K562 (cell line): ENCODE data around the gene NT5C2. TPM values are rescaled to one million over a fixed set of nuclear protein-coding genes. Genes with fewer than 3 reads are reported as not detected.
A peak's percentile ranks its signal among the peaks of the same experiment; 100 is the strongest.

ENCODE experiments used
- ATAC-seq: fragments of 200-7000 bp; cut with Tn5 transposase; 3 replicates; pipeline ENCODE4 v1.9.1; 2020; ENCODE audit warnings: moderate library complexity
- BruUV-seq: library from RNA; stranded (reverse); fragments of 400-500 nt; replicated peaks from 2 replicates; lab custom pipeline; 2021; lab: Mats Ljungman, UMichigan
- CTCF ChIA-PET: fragments of 300-600 bp; formaldehyde crosslinking; extraction: SDS; loops from one replicate; lab custom pipeline; 2021; ENCODE audit warnings: low intra/inter-chr PET ratio; lab: Yijun Ruan, JAX
- POLR2A ChIA-PET: fragments of 300-600, 350-650 bp; sonication (Branson Sonifier 250); formaldehyde crosslinking; extraction: SDS; loops from one replicate; lab custom pipeline; 2021; ENCODE audit warnings: antibody characterized with exemption, inconsistent platforms; lab: Yijun Ruan, JAX
- DNase-seq, 4 experiments: peaks; one replicate each; pipeline versions ENCODE4 v3.0.0 to v3.0.0-alpha.2; 2011 to 2018; ENCODE audit warnings: low spot score in 3 of 4, mixed read lengths in 3 of 4; ENCODE audit errors: extremely low read depth in 1 of 4
- FAIRE-seq: peaks from 2 replicates; lab custom pipeline; 2011; peaks lifted over from hg19 to GRCh38; lab: Jason Lieb, UNC
- H2AFZ ChIP-seq: 2 replicates; pipeline ENCODE4 v1.6.0; 2011; ENCODE audit warnings: low read depth, low read length, control low read depth, inconsistent platforms
- H3K27ac ChIP-seq: fragments of 200-600 bp; 3 replicates; pipeline ENCODE4 v1.8.0; 2011; ENCODE audit warnings: low read depth, mild to moderate bottlenecking, control low read depth, inconsistent platforms, low read length, moderate library complexity, mixed read lengths; ENCODE audit errors: extremely low read depth
- H3K27me3 ChIP-seq, 2 experiments: fragments of 300-600 bp in 1 of 2; 2 replicates in 1 of 2; 3 replicates in 1 of 2; pipeline versions ENCODE4 v1.6.0 to v1.8.0; 2011; ENCODE audit warnings: inconsistent platforms in 2 of 2, low read length in 2 of 2, mild to moderate bottlenecking in 1 of 2, mixed read lengths in 1 of 2, moderate library complexity in 1 of 2; ENCODE audit not compliant: control insufficient read depth in 2 of 2, insufficient read depth in 2 of 2
- H3K36me3 ChIP-seq: fragments of 300-600 bp; 3 replicates; pipeline ENCODE4 v1.8.0; 2011; ENCODE audit warnings: mild to moderate bottlenecking, low read length, inconsistent platforms; ENCODE audit not compliant: control insufficient read depth, insufficient read depth
- H3K4me1 ChIP-seq, 2 experiments: fragments of 200-600 bp in 1 of 2; replicated peaks in 1 of 2; 2 replicates in 1 of 2; 3 replicates in 1 of 2; pipeline versions ENCODE4 v1.5.1 to v1.8.0; 2011; ENCODE audit warnings: inconsistent platforms in 2 of 2, low read length in 2 of 2, mild to moderate bottlenecking in 1 of 2, mixed read lengths in 1 of 2, moderate library complexity in 1 of 2; ENCODE audit not compliant: control insufficient read depth in 2 of 2, insufficient read depth in 2 of 2
- H3K4me2 ChIP-seq: 2 replicates; pipeline ENCODE4 v1.6.1; 2011; ENCODE audit warnings: low read length, control low read depth, inconsistent platforms, mixed read lengths; ENCODE audit not compliant: insufficient read depth
- H3K4me3 ChIP-seq: fragments of 200-600 bp; sonication (generic), shearing (Covaris generic); 2 replicates; pipeline ENCODE4 v1.5.1; 2016; ENCODE audit warnings: control low read depth, inconsistent platforms
- H3K79me2 ChIP-seq: fragments of 200-600 bp; 3 replicates; pipeline ENCODE4 v1.8.0; 2011; ENCODE audit warnings: low read length, inconsistent platforms; ENCODE audit not compliant: control insufficient read depth, insufficient read depth
- H3K9ac ChIP-seq, 2 experiments: 2 replicates each; pipeline versions ENCODE4 v1.6.0 to v1.6.1; 2011; ENCODE audit warnings: low read depth in 2 of 2, low read length in 2 of 2, control low read depth in 1 of 2, inconsistent platforms in 1 of 2, mild to moderate bottlenecking in 1 of 2, mixed read lengths in 1 of 2; ENCODE audit not compliant: insufficient read depth in 1 of 2
- H3K9me1 ChIP-seq: one replicate; pipeline ENCODE4 v1.6.0; 2011; ENCODE audit warnings: inconsistent platforms, mild to moderate bottlenecking, low read length, moderate library complexity; ENCODE audit not compliant: control insufficient read depth, insufficient read depth
- H3K9me3 ChIP-seq: replicated peaks from 2 replicates; pipeline ENCODE4 v1.5.1; 2011; ENCODE audit warnings: low read depth, low read length, inconsistent platforms; ENCODE audit not compliant: control insufficient read depth, insufficient read depth
- H4K20me1 ChIP-seq: replicated peaks from 2 replicates; pipeline ENCODE4 v1.6.1; 2011; ENCODE audit warnings: low read length, inconsistent platforms, mixed read lengths; ENCODE audit not compliant: control insufficient read depth, insufficient read depth
- CC2D1A ChIP-seq: fragments of 450-650 bp; IDR thresholded peaks from 2 replicates; pipeline ENCODE4 v1.6.1; 2017; ENCODE audit warnings: mild to moderate bottlenecking
- ESRRA ChIP-seq: fragments of 450-650 bp; IDR thresholded peaks from 2 replicates; pipeline ENCODE4 v1.6.1; 2014; ENCODE audit warnings: low read depth, mild to moderate bottlenecking, moderate library complexity, borderline replicate concordance
- PML ChIP-seq: IDR thresholded peaks from 2 replicates; pipeline ENCODE4 v1.6.1; 2012; ENCODE audit warnings: low read length, inconsistent platforms
- RAD21 ChIP-seq, 2 experiments: fragments of 250-450 bp in 1 of 2; fragments of 450-650 bp in 1 of 2; sonication (Bioruptor Pico) in 1 of 2; formaldehyde crosslinking in 1 of 2; IDR thresholded peaks in 1 of 2; conservative IDR thresholded peaks in 1 of 2; 2 replicates each; pipeline versions ENCODE4 v1.4.0 to v1.8.0; 2020 to 2022; ENCODE audit warnings: mild to moderate bottlenecking in 2 of 2, moderate library complexity in 1 of 2
- SMC3 ChIP-seq: conservative IDR thresholded peaks from 2 replicates; pipeline ENCODE4 v1.6.1; 2011; ENCODE audit warnings: low read depth, low read length, improper control_type of control experiment; ENCODE audit not compliant: insufficient read depth
- ZNF324 ChIP-seq: fragments of 250-450 bp; sonication (Bioruptor Pico); IDR thresholded peaks from 2 replicates; pipeline ENCODE4 v1.4.0; 2020; ENCODE audit warnings: mild to moderate bottlenecking
- WGBS: fragments of 100-300 bp; shearing (Covaris generic); methylation state at CpG from one replicate; pipeline ENCODE4 v1.1.6; 2016; ENCODE audit warnings: low coverage, mixed read lengths; ENCODE audit not compliant: insufficient coverage; ENCODE audit errors: missing lambda C conversion rate; 5-methylcytosine and 5-hydroxymethylcytosine counted together
- in situ Hi-C: fragments of 300-500 bp; cut with MboI; formaldehyde crosslinking; loops from 4 replicates; pipeline ENCODE4 v1.15.0; 2018; ENCODE audit warnings: inconsistent platforms, mixed read lengths
- intact Hi-C: fragments of 100-400 bp; cut with micrococcal nuclease; formaldehyde crosslinking; loops from 2 replicates; pipeline ENCODE4 v1.14.2; 2022
- polyA plus RNA-seq, 8 experiments: library from polyadenylated mRNA; depleted of rRNA in 4 of 8; stranded (reverse) in 5 of 8; unstranded in 3 of 8; fragments of >200 nt; fragmentation: Nextera tagmentation in 2 of 8; fragmentation: Illumina TruSeq in 1 of 8; extraction: Ambion mirVana in 2 of 8; extraction: Trizol in 1 of 8; gene quantifications; 2 replicates each; pipeline versions ENCODE4 v1.2.1 to v1.2.3, GENCODE V29; 2011 to 2014; ENCODE audit warnings: inconsistent platforms in 1 of 8, missing spikeins in 1 of 8
- total RNA-seq, 7 experiments: library from RNA; depleted of rRNA in 6 of 7; stranded (reverse); fragments of >200 nt in 6 of 7; fragmentation: Illumina TruSeq in 2 of 7; extraction: Trizol in 2 of 7; gene quantifications; 2 replicates each; pipeline versions ENCODE4 v1.2.1 to v1.2.3, GENCODE V29; 2011 to 2021; ENCODE audit warnings: low replicate concordance in 1 of 7
- TF ChIP-seq, protein P1 (sequence below), 3 experiments: IDR thresholded peaks in 2 of 3; conservative IDR thresholded peaks in 1 of 3; 2 replicates each; pipeline ENCODE4 v1.5.1; 2011 to 2012; ENCODE audit warnings: low read length in 3 of 3, mild to moderate bottlenecking in 3 of 3, control low read depth in 2 of 3, improper control_type of control experiment in 1 of 3, inconsistent platforms in 1 of 3, low read depth in 1 of 3, mixed read lengths in 1 of 3, moderate library complexity in 1 of 3; ENCODE audit not compliant: insufficient read depth in 2 of 3
- TF ChIP-seq, protein P2 (sequence below), 2 experiments: fragments of 450-650 bp; formaldehyde crosslinking in 1 of 2; IDR thresholded peaks; 2 replicates each; pipeline versions ENCODE4 v1.4.0 to v1.6.1; 2014 to 2020; ENCODE audit warnings: mild to moderate bottlenecking in 2 of 2, borderline replicate concordance in 1 of 2, low read depth in 1 of 2

Gene NT5C2
- total and polyA plus RNA-seq, 9 of the 15 experiments (the other 6 are each of a cell fraction or from before 2014, with no cell fraction given), result 11.3 to 45.2 (median 27.7) TPM

DNA sequence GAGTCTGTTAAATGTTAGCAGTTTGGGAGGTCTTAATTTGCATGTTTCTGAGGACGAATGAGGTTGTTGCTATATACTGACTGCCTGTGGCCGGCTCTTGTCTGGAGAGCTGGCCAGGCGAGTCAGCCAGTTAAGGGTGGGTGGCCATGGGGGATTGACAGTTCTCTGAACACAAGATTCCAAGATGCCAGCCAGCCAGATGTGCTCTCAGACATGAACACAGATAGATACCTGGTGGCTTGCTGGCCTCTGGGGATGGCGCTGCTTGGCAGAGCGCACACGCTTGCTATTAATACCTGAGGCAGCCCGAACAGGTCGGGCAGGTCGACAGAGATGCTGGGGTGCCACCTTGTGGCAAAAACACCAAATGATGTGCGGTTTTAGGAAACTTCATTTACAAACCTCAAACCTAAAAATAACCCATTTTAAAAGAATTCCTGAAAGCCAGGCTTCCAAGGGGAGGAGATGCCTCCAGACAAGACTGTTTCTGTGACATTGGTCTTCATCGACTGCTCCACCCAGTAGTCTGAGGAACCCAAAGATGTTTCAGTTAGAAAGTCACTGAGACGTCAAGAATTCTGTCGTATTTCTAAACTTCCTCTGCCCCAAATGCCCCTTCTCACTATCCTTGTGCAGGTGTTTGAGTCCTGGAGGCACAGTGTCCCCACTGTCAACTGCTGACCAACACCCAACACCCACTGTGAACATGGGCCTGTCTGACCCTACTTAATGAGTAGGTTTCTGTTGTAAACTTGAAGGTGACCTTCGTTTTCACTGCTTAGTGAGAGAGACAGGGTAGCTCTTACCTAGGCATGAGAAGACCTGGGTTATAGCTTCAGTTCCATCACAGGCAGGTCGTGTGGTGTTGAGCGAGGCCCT, 123.4 kb downstream of the NT5C2 start:
- in situ Hi-C loops (loop anchor here (5.0 kb wide), 1 partner anchor 342 kb away; no protein-coding TSS in a partner anchor), intact Hi-C loops (loop anchor here (1.0 to 5.0 kb wide), 4 partner anchors 152 to 342 kb away; partner anchors contain the start of gene RPEL1)
- FAIRE-seq (peak; percentile 88), ATAC-seq (peak; percentile 84), DNase-seq (peak; percentile 34 to 69 (median 51))
- no peaks in the 10 kb centered on the region; a peak in 1 of 5 replicates for H3K4me1 ChIP-seq
- WGBS, result 37% methylated on average over 14 of the region's 16 CpGs
- no peaks in the 10 kb centered on the region for H3K9me1 ChIP-seq
- no peak overlapping the region for H3K9ac ChIP-seq
- H3K79me2 ChIP-seq, result no peaks in the 10 kb centered on the region
- ChIA-PET CTCF (interaction anchor here (0.6 to 4.2 kb wide), 5 partner anchors 152 to 1540 kb away, joined by 3 to 61 read pairs (median 11); partner anchors contain the start of gene CNNM2), POLR2A (no interaction called here)
- 0 out of 2 replicates have a peak, but pooled peaks cover 4% of the 10 kb centered on the region for H4K20me1 ChIP-seq
- no peak overlapping the region for H3K4me3 ChIP-seq
- no peaks in the 10 kb centered on the region for H3K36me3 ChIP-seq
- no peaks in the 10 kb centered on the region for H3K27me3 ChIP-seq
- no peak overlapping the region for H3K27ac ChIP-seq
- no peak overlapping the region; the same call in 1 of the 2 replicates for H3K4me2 ChIP-seq
- no peak overlapping the region for H2AFZ ChIP-seq
- no peaks in the 10 kb centered on the region for H3K9me3 ChIP-seq
- BruUV-seq, result no TSS peak
- TF ChIP-seq CC2D1A (0 out of 2 replicates have a peak, but pooled peaks have one; percentile 40), RAD21 (CRISPR knock-in tag; conservative IDR thresholded peaks at IDR 0.05 in 1 of 2, IDR thresholded peaks at IDR 0.05 in 1 of 2) (peak; percentile 81 to 91), PML (no peak), SMC3 (peak; percentile 82), ZNF324 (CRISPR knock-in tag) (no peak), ESRRA (peak; percentile 48; the same call in 1 of the 2 replicates)
- TF ChIP-seq, protein P1, sequence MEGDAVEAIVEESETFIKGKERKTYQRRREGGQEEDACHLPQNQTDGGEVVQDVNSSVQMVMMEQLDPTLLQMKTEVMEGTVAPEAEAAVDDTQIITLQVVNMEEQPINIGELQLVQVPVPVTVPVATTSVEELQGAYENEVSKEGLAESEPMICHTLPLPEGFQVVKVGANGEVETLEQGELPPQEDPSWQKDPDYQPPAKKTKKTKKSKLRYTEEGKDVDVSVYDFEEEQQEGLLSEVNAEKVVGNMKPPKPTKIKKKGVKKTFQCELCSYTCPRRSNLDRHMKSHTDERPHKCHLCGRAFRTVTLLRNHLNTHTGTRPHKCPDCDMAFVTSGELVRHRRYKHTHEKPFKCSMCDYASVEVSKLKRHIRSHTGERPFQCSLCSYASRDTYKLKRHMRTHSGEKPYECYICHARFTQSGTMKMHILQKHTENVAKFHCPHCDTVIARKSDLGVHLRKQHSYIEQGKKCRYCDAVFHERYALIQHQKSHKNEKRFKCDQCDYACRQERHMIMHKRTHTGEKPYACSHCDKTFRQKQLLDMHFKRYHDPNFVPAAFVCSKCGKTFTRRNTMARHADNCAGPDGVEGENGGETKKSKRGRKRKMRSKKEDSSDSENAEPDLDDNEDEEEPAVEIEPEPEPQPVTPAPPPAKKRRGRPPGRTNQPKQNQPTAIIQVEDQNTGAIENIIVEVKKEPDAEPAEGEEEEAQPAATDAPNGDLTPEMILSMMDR (IDR thresholded peaks at IDR 0.05 in 2 of 3, conservative IDR thresholded peaks at IDR 0.05 in 1 of 3; ENCODE audit: insufficient read depth in 2 of 3, low read depth in 1 of 3, low read length in 3 of 3), result peak; percentile 64 to 74 (median 72)
- TF ChIP-seq, protein P2, sequence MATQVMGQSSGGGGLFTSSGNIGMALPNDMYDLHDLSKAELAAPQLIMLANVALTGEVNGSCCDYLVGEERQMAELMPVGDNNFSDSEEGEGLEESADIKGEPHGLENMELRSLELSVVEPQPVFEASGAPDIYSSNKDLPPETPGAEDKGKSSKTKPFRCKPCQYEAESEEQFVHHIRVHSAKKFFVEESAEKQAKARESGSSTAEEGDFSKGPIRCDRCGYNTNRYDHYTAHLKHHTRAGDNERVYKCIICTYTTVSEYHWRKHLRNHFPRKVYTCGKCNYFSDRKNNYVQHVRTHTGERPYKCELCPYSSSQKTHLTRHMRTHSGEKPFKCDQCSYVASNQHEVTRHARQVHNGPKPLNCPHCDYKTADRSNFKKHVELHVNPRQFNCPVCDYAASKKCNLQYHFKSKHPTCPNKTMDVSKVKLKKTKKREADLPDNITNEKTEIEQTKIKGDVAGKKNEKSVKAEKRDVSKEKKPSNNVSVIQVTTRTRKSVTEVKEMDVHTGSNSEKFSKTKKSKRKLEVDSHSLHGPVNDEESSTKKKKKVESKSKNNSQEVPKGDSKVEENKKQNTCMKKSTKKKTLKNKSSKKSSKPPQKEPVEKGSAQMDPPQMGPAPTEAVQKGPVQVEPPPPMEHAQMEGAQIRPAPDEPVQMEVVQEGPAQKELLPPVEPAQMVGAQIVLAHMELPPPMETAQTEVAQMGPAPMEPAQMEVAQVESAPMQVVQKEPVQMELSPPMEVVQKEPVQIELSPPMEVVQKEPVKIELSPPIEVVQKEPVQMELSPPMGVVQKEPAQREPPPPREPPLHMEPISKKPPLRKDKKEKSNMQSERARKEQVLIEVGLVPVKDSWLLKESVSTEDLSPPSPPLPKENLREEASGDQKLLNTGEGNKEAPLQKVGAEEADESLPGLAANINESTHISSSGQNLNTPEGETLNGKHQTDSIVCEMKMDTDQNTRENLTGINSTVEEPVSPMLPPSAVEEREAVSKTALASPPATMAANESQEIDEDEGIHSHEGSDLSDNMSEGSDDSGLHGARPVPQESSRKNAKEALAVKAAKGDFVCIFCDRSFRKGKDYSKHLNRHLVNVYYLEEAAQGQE (IDR thresholded peaks at IDR 0.05; ENCODE audit: borderline replicate concordance), result peak; percentile 86
- TF ChIP-seq, protein P2 (CRISPR knock-in tag; IDR thresholded peaks at IDR 0.05; ENCODE audit: low read depth), result no peak
